Amygdala (tissue), 56 donors: ENCODE measurements around the gene BRD9.

Experiments used
- DNase-seq, 56 donors: peaks; one replicate each; lab custom pipeline; 2025; lab: John Stamatoyannopoulos, UW

Gene BRD9

GRCh38 chr5:905139-905642 is 12.6 kb upstream of the BRD9 start:
- DNase-seq, result no peak

GRCh38 chr5:903756-904096 is 11.1 kb upstream of the BRD9 start:
- no peak for DNase-seq

GRCh38 chr5:902129-902916 is 9.7 kb upstream of the BRD9 start:
- DNase-seq, result no peak

- DNase-seq, result no peak
Measured at GRCh38 chr5:900781-901180, 8.2 kb upstream of the BRD9 start.

GRCh38 chr5:893711-894110 is 1.1 kb upstream of the BRD9 start:
- no peak for DNase-seq

GRCh38 chr5:893137-893506 is 521 bp upstream of the BRD9 start:
- DNase-seq, result no peak

GRCh38 chr5:891837-892393 is 686 bp downstream of the BRD9 start:
- peak in 1 of 56 donors; percentile 12 for DNase-seq

GRCh38 chr5:891117-891836 is 1.3 kb downstream of the BRD9 start:
- no peak for DNase-seq

- no peak for DNase-seq
Measured at GRCh38 chr5:889075-889710, 3.4 kb downstream of the BRD9 start.

- DNase-seq, result no peak
Measured at GRCh38 chr5:888638-889035, 4.0 kb downstream of the BRD9 start.

- DNase-seq, result no peak
Measured at GRCh38 chr5:887947-888637, 4.5 kb downstream of the BRD9 start.

GRCh38 chr5:886716-887325 is 5.8 kb downstream of the BRD9 start:
- DNase-seq, result no peak

- DNase-seq, result no peak
Measured at GRCh38 chr5:886036-886435, 6.6 kb downstream of the BRD9 start.

- DNase-seq, result peak in 25 of 56 donors; percentile 4 to 56 (median 32)
Measured at GRCh38 chr5:885529-885928, 7.1 kb downstream of the BRD9 start.

- no peak for DNase-seq
Measured at GRCh38 chr5:885127-885442, 7.5 kb downstream of the BRD9 start.

GRCh38 chr5:884345-885126 is 8.1 kb downstream of the BRD9 start:
- no peak for DNase-seq

GRCh38 chr5:883475-884181 is 9.0 kb downstream of the BRD9 start:
- DNase-seq, result peak in 27 of 56 donors; percentile 15 to 55 (median 31)

- no peak for DNase-seq
Measured at GRCh38 chr5:882253-883183, 10.1 kb downstream of the BRD9 start.
